Stimulated activated CD8-positive, alpha-beta memory T cell treated with anti-CD3 and anti-CD28 coated beads, Interleukin-4, amount 100 ng/mL, for 48 hours (primary cell): ENCODE data around the gene LIMS1.
A peak's percentile ranks its signal among the peaks of the same experiment; 100 is the strongest.

Experiments
- DNase-seq: peaks from one replicate; pipeline ENCODE4 v3.0.0-alpha.2; 2020

Gene LIMS1

GRCh38 chr2:108617617-108618016 lies 83.3 kb downstream of the LIMS1 start:
- DNase-seq: no peak

GRCh38 chr2:108619925-108620620 lies 85.8 kb downstream of the LIMS1 start:
- DNase-seq: no peak

- no peak for DNase-seq
Measured at GRCh38 chr2:108620656-108621055, 86.4 kb downstream of the LIMS1 start.

- DNase-seq: peak; percentile 74
Measured at GRCh38 chr2:108621087-108621559, 86.9 kb downstream of the LIMS1 start.

GRCh38 chr2:108621687-108622681 lies 87.7 kb downstream of the LIMS1 start:
- DNase-seq: no peak

- no peak for DNase-seq
Measured at GRCh38 chr2:108623616-108624015, 89.3 kb downstream of the LIMS1 start.

GRCh38 chr2:108625186-108625827 lies 91.0 kb downstream of the LIMS1 start:
- no peak for DNase-seq

GRCh38 chr2:108625828-108626195 lies 91.5 kb downstream of the LIMS1 start:
- no peak for DNase-seq

GRCh38 chr2:108626995-108627394 lies 92.7 kb downstream of the LIMS1 start:
- no peak for DNase-seq

GRCh38 chr2:108627911-108628567 lies 93.8 kb downstream of the LIMS1 start:
- DNase-seq: no peak

- DNase-seq: no peak
Measured at GRCh38 chr2:108628936-108629335, 94.7 kb downstream of the LIMS1 start.

- no peak for DNase-seq
Measured at GRCh38 chr2:108629417-108629816, 95.1 kb downstream of the LIMS1 start.

GRCh38 chr2:108630567-108631405 lies 96.5 kb downstream of the LIMS1 start:
- DNase-seq: no peak

- no peak for DNase-seq
Measured at GRCh38 chr2:108632332-108633160, 98.3 kb downstream of the LIMS1 start.

GRCh38 chr2:108633409-108633808 lies 99.1 kb downstream of the LIMS1 start:
- DNase-seq: no peak

- DNase-seq: no peak
Measured at GRCh38 chr2:108634011-108634410, 99.7 kb downstream of the LIMS1 start.

- no peak for DNase-seq
Measured at GRCh38 chr2:108634576-108635160, 100.4 kb downstream of the LIMS1 start.

GRCh38 chr2:108635630-108636354 lies 101.5 kb downstream of the LIMS1 start:
- DNase-seq: no peak

- no peak for DNase-seq
Measured at GRCh38 chr2:108637304-108637669, 103.0 kb downstream of the LIMS1 start.

- DNase-seq: no peak
Measured at GRCh38 chr2:108640731-108641130, 106.5 kb downstream of the LIMS1 start.
